GM12878 (cell line): ENCODE data around the gene ASIC2. TPM values are rescaled to one million over a fixed set of nuclear protein-coding genes. Genes with fewer than 3 reads are reported as not detected.

Source experiments
- ATF7 ChIP-seq: fragments of 450-650 bp; IDR thresholded peaks from 2 replicates; pipeline ENCODE4 v1.6.1; 2016; ENCODE audit warnings: low read depth, mild to moderate bottlenecking
- CREM ChIP-seq: IDR thresholded peaks from 2 replicates; pipeline ENCODE4 v1.6.1; 2014; ENCODE audit warnings: antibody characterized with exemption, low read depth
- MYC ChIP-seq: IDR thresholded peaks from 2 replicates; pipeline ENCODE4 v1.6.1; 2011; ENCODE audit warnings: mild to moderate bottlenecking, low read length, moderate library complexity, inconsistent platforms; ENCODE audit not compliant: insufficient read depth, insufficient replicate concordance, insufficient read length, severe bottlenecking
- NRF1 ChIP-seq: conservative IDR thresholded peaks from 2 replicates; pipeline ENCODE4 v1.6.1; 2011; ENCODE audit warnings: mild to moderate bottlenecking, low read depth, low read length, improper control_type of control experiment
- RAD21 ChIP-seq: IDR thresholded peaks from 2 replicates; pipeline ENCODE4 v1.6.1; 2011; ENCODE audit warnings: mild to moderate bottlenecking, low read depth, low read length, moderate library complexity; ENCODE audit not compliant: insufficient read depth
- RUNX3 ChIP-seq: IDR thresholded peaks from 2 replicates; pipeline ENCODE4 v1.6.1; 2012; ENCODE audit warnings: low read length, inconsistent platforms
- polyA plus RNA-seq, 11 experiments: library from polyadenylated mRNA; depleted of rRNA in 4 of 11; unstranded in 6 of 11; stranded (reverse) in 5 of 11; fragments of >200 nt; fragmentation: Nextera tagmentation in 4 of 11; fragmentation: Illumina TruSeq in 1 of 11; extraction: Ambion mirVana in 4 of 11; extraction: Trizol in 1 of 11; gene quantifications; 1 replicate in 1 of 11; 2 replicates in 10 of 11; pipeline versions ENCODE4 v1.2.1 to v1.2.3, GENCODE V29; 2011 to 2016; ENCODE audit warnings: inconsistent platforms in 2 of 11, missing spikeins in 2 of 11, low read depth in 1 of 11
- total RNA-seq, 4 experiments: library from RNA; depleted of rRNA in 3 of 4; stranded (reverse); fragments of >200 nt in 3 of 4; fragmentation: Illumina TruSeq in 1 of 4; extraction: Trizol in 1 of 4; gene quantifications; 2 replicates each; pipeline versions ENCODE4 v1.2.1 to v1.2.3, GENCODE V29; 2013 to 2021
- TF ChIP-seq, protein P1 (sequence below): fragments of 450-650 bp; IDR thresholded peaks from 2 replicates; pipeline ENCODE4 v1.6.1; 2017; ENCODE audit warnings: mild to moderate bottlenecking, moderate library complexity
- TF ChIP-seq, protein P2 (sequence below): fragments of 450-650 bp; IDR thresholded peaks from 2 replicates; pipeline ENCODE4 v1.6.1; 2016; ENCODE audit warnings: mild to moderate bottlenecking

The ASIC2 gene
- total and polyA plus RNA-seq, 10 of the 15 experiments (the other 5 are each of a cell fraction or from before 2014, with no cell fraction given) = not detected

DNA sequence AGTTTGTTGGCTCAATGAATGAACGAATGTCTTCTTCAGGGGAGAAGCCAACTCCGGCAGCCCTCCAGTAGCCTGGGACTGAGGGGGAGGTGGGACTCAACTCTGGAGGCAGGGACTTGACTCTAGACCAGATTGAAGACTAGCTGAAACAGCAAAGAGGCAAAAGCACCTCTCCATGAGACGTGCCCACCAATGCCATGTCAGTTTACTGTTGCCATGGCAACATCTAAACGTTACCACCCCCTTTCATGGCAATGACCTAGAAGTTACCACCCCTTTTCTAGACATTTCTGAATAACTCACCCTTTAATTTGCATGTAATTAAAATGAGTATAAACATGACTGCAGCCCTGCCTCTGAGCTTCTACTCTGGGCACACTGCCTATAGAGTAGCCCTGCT, 91.8 kb downstream of the ASIC2 start (continued):
- TF ChIP-seq RUNX3 (no peak), MYC (no peak), NRF1 (no peak), RAD21 (no peak), CREM (no peak), ATF7 (no peak)
- TF ChIP-seq, protein P1, sequence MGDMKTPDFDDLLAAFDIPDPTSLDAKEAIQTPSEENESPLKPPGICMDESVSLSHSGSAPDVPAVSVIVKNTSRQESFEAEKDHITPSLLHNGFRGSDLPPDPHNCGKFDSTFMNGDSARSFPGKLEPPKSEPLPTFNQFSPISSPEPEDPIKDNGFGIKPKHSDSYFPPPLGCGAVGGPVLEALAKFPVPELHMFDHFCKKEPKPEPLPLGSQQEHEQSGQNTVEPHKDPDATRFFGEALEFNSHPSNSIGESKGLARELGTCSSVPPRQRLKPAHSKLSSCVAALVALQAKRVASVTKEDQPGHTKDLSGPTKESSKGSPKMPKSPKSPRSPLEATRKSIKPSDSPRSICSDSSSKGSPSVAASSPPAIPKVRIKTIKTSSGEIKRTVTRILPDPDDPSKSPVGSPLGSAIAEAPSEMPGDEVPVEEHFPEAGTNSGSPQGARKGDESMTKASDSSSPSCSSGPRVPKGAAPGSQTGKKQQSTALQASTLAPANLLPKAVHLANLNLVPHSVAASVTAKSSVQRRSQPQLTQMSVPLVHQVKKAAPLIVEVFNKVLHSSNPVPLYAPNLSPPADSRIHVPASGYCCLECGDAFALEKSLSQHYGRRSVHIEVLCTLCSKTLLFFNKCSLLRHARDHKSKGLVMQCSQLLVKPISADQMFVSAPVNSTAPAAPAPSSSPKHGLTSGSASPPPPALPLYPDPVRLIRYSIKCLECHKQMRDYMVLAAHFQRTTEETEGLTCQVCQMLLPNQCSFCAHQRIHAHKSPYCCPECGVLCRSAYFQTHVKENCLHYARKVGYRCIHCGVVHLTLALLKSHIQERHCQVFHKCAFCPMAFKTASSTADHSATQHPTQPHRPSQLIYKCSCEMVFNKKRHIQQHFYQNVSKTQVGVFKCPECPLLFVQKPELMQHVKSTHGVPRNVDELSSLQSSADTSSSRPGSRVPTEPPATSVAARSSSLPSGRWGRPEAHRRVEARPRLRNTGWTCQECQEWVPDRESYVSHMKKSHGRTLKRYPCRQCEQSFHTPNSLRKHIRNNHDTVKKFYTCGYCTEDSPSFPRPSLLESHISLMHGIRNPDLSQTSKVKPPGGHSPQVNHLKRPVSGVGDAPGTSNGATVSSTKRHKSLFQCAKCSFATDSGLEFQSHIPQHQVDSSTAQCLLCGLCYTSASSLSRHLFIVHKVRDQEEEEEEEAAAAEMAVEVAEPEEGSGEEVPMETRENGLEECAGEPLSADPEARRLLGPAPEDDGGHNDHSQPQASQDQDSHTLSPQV = no peak
- TF ChIP-seq, protein P2, sequence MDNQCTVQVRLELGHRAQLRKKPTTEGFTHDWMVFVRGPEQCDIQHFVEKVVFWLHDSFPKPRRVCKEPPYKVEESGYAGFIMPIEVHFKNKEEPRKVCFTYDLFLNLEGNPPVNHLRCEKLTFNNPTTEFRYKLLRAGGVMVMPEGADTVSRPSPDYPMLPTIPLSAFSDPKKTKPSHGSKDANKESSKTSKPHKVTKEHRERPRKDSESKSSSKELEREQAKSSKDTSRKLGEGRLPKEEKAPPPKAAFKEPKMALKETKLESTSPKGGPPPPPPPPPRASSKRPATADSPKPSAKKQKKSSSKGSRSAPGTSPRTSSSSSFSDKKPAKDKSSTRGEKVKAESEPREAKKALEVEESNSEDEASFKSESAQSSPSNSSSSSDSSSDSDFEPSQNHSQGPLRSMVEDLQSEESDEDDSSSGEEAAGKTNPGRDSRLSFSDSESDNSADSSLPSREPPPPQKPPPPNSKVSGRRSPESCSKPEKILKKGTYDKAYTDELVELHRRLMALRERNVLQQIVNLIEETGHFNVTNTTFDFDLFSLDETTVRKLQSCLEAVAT = no peak
- TF ChIP-seq, all 136 proteins: peak for 0
